Adrenal gland (tissue), 5 donors: ENCODE measurements around the gene GRK6.

Source experiments
- POLR2A ChIP-seq, 2 donors: fragments of 450-650 bp; IDR thresholded peaks; one replicate each; pipeline ENCODE4 v1.6.1; 2017; ENCODE audit warnings: antibody characterized with exemption in 2 of 2, mild to moderate bottlenecking in 2 of 2, moderate library complexity in 1 of 2
- TF ChIP-seq, protein P1 (sequence below), 6 experiments: fragments of 450-650 bp in 4 of 6; fragments of 200-600 bp in 2 of 6; sonication (generic) in 1 of 6; IDR thresholded peaks; 1 replicate in 5 of 6; 2 replicates in 1 of 6; pipeline versions ENCODE4 v1.5.1 to v1.8.0; 2016 to 2021; ENCODE audit warnings: antibody characterized with exemption in 6 of 6, mild to moderate bottlenecking in 2 of 6, moderate library complexity in 1 of 6
- donor health status: DM: no; HTN: no; CAD: no.

DNA sequence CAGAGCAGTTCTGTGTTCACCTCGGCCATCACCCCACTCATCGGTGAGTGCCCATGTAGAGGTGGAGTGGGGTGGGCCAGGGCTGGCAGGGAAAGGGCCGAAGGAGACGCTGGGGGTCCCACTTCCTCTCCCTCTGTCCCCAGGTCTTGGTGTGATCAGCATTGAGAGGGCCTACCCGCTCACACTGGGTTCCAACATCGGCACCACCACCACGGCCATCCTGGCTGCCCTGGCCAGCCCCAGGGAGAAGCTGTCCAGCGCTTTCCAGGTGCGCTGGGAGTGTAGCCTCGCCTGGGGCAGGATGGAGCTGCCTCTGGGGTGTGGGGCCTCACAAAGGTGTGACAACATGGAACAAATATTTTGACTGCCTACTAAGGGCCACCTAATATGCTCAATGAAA lies 29.7 kb upstream of the GRK6 start:
- TF ChIP-seq, protein P1, sequence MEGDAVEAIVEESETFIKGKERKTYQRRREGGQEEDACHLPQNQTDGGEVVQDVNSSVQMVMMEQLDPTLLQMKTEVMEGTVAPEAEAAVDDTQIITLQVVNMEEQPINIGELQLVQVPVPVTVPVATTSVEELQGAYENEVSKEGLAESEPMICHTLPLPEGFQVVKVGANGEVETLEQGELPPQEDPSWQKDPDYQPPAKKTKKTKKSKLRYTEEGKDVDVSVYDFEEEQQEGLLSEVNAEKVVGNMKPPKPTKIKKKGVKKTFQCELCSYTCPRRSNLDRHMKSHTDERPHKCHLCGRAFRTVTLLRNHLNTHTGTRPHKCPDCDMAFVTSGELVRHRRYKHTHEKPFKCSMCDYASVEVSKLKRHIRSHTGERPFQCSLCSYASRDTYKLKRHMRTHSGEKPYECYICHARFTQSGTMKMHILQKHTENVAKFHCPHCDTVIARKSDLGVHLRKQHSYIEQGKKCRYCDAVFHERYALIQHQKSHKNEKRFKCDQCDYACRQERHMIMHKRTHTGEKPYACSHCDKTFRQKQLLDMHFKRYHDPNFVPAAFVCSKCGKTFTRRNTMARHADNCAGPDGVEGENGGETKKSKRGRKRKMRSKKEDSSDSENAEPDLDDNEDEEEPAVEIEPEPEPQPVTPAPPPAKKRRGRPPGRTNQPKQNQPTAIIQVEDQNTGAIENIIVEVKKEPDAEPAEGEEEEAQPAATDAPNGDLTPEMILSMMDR (IDR thresholded peaks at IDR 0.05): no peak
- TF ChIP-seq POLR2A (IDR thresholded peaks at IDR 0.05): no peak
